ENCODE measurements around the gene ENTPD6.
A peak's percentile ranks its signal among the peaks of the same experiment; 100 is the strongest.

ENTPD6 gene

DNA sequence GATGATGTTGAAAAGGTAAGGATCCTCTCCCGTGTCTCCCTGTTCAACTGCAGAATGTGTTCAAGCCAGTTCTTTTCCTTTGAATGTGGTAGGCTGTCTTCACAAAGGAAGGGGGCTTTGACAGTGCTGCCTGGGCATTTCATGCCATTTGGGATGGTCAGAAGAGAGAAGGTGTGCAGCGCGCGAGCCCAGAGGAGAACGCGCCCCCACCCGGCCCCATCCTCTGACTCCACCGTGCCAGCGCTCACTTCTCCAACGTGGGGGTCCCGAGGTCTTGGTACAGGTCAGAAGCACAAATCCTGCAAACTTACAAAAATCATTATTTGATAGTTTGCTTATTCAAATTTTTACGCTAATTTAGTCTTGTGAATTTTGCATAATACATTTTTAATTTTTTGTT, 14.4 kb downstream of the ENTPD6 start:
- no peak for DNase-seq

DNA sequence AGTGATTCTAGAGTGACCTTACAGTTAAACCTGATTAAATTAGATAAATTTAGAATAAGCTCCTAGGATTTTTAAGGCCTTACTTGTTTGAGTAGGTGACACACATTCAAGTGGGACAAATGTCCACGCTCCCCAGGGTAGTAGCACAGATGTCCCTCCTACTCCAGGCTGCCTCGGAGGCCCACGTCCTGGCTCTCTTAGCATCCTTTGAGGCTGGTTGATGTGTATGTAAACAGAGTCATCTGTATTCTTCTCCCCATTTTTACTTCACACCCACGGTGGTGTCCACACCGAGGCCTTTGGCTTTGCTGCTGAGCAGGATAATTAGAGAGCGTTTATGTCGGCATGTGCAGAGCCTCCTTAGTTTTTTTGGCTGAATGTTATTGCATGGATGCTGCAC, 15.8 kb downstream of the ENTPD6 start:
- no peak for DNase-seq

GRCh38 chr20:25212242-25212641, 16.7 kb downstream of the ENTPD6 start:
- DNase-seq, result no peak

DNA sequence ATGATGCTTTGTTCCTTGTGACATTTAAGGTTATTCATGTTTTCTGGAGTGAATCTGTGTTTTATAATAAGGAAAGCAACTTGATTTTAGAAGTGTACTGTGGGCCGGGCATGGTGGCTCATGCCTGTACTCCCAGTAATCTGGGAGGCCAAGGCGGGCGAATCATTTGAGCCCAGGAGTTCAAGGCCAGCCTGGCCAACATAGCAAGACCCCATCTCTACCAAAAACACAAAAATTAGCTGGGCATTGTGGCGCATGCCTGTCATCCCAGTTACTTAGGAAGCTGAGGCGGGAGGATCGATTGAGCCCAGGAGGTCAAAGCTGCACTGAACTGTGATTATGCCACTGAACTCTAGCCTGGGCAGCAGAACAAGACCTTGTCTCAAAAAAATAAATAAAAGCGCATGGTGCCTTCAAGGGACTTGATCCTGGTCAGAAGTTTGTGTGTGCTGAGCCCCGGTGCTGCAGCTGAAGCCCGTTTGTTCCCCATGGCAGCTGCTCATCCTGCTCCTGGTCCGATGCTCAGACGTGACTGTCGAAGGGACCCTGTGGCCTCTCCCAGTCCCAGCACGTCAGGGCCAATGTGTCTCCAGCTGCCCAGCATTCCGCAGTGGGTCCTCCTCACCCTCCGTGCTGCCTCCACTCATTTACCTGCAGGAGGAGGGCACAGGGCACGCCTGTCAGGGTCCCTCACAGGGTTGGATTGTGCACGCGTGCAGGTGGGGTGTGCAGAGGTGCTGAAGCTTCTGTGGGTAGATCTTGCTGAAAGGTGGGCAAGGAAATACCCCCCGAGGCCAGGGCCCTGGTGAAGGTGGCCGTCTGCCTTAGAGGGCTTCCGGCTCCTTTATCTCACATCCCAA, 18.3 kb downstream of the ENTPD6 start:
- DNase-seq, result no peak

DNA sequence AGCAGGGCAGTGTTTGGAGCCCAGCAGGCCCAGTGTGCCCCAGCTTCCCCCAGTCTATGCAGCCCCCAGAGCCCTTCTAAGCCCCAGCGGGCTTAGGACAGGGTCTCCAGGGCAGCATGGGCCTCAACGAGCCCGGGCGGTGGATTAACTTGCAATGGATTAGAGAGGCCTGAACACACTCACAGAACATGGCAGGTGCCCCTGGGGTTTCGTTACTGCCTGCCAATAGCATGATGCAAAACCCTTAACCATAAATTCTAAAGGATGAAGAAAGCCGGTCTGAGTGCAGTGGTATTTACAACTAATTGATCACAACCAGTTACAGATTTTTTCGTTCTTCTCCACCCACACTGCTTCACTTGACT, 18.9 kb downstream of the ENTPD6 start:
- DNase-seq, result no peak

- no peak for DNase-seq
These were observed 19.3 kb downstream of the ENTPD6 start for GRCh38 chr20:25214819-25215218.

DNA sequence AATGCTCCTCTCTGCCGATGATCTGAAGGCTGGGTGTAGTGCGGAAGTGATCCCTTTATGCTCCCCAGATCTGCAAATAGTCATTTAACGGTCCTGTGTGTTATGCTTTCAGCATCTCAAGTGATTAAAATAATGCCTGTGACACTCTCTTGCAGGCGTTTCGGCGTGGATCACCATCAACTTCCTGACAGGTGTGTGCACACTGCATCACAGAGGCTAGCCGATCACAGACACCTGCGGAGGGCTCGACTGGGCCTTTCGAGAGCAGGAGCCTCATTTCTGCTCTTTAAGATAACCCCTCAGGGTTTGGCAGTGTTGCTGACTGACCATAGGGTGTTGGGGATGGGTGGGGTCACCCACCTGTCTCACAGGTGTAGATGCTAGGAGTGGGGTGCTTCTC, 20.0 kb downstream of the ENTPD6 start:
- no peak for DNase-seq

- DNase-seq, result no peak
These were observed 20.9 kb downstream of the ENTPD6 start for GRCh38 chr20:25216199-25216945.

GRCh38 chr20:25217161-25218108, 21.9 kb downstream of the ENTPD6 start:
- DNase-seq, result no peak

GRCh38 chr20:25218109-25218486, 22.6 kb downstream of the ENTPD6 start:
- DNase-seq, result no peak

DNA sequence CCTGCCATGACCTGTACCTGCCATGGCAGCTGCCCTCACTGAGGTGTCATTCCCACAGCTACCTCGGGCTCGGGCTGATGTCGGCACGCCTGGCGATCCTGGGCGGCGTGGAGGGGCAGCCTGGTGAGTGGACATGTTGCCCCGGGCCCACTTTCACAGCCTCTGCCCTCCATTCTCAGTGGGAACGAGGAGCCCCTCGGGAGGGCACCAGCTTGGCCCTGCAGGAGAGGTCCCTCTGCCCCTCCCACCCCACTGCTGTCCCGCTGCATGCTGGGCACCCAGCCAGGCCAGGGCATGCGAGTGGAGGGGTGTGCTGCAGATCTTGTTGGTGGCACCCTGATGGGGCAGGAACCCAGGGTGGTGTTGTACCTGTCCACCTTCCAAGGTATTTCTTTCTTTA, 23.0 kb downstream of the ENTPD6 start:
- no peak for DNase-seq

- no peak for DNase-seq
These were observed 23.9 kb downstream of the ENTPD6 start for GRCh38 chr20:25219365-25219764.

DNA sequence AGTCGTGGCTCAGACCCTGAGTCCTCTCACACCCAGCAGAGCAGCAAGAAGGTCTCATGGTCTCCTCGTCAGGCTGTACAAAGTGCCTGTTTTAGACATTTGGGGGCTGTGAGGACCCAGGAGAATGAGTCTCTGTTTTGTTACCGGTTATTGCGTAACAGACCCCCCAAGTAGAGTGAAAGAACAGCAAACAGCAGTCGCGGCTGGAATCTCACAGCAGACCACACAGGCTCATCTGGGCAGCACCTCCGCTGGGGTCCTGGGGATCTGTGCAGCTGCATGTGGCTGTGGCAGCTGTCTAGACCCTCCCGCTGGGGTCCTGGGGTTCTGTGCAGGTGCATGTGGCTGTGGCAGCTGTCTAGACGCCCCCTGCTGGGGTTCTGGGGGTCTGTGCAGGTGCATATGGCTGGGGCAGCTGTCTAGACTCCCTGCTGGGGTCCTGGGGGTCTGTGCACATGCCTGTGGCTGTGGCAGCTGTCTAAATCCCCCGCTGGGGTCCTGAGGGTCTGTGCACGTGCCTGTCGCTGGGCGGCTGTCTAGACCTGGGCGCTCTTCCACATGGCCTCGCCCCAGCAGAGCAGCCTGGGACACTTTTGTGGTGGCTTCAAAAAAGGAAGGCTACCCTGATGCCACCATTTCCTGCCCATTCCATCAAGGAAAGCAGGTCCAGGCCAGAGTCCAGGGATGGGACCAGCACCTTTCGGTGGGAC, 24.7 kb downstream of the ENTPD6 start:
- DNase-seq, result no peak

- peak; percentile 66 for DNase-seq
These were observed 25.5 kb downstream of the ENTPD6 start for GRCh38 chr20:25220810-25221591.

GRCh38 chr20:25221592-25222460, 26.3 kb downstream of the ENTPD6 start:
- no peak for DNase-seq

DNA sequence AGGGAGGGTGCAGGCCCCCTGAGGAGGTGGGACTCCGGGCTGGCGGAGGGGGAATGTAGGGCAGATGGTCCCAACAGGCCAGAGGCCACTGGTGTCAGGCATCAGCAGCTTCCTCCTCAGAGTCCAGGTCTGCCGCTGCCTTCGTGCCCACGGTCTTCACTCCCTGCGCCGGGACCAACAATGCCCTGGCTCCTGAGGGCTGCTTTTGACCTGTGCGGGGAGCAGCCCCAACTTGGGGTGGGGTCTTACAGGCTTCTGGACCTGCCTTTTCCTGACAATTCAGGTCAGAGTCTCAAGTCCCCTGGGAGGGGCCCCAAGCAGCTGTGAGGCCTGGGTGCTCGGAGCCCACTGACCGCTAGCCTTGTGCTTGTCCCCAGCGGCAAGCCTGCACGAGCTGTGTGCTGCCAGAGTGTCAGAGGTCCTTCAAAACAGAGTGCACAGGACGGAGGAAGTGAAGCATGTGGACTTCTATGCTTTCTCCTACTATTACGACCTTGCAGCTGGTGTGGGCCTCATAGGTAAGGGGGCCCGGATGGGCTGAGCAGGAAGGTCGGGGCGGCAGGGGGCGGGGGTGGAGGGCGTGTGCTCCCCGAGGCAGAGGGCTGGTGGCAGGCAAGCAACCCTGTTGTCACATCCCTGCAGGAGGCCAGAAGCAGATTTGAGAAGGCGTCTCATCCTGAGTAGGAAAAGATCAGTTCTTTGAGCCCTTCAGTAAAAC, 27.1 kb downstream of the ENTPD6 start:
- DNase-seq, result no peak

- no peak for DNase-seq
These were observed 27.7 kb downstream of the ENTPD6 start for GRCh38 chr20:25223179-25223661.

GRCh38 chr20:25223765-25224720, 28.5 kb downstream of the ENTPD6 start:
- no peak for DNase-seq

- DNase-seq, result no peak
These were observed 29.4 kb downstream of the ENTPD6 start for GRCh38 chr20:25224941-25225340.

Measured in DMS79 (cell line).